ENCODE results near the gene NEUROG1.

Gene NEUROG1, protein sequence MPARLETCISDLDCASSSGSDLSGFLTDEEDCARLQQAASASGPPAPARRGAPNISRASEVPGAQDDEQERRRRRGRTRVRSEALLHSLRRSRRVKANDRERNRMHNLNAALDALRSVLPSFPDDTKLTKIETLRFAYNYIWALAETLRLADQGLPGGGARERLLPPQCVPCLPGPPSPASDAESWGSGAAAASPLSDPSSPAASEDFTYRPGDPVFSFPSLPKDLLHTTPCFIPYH

DNA sequence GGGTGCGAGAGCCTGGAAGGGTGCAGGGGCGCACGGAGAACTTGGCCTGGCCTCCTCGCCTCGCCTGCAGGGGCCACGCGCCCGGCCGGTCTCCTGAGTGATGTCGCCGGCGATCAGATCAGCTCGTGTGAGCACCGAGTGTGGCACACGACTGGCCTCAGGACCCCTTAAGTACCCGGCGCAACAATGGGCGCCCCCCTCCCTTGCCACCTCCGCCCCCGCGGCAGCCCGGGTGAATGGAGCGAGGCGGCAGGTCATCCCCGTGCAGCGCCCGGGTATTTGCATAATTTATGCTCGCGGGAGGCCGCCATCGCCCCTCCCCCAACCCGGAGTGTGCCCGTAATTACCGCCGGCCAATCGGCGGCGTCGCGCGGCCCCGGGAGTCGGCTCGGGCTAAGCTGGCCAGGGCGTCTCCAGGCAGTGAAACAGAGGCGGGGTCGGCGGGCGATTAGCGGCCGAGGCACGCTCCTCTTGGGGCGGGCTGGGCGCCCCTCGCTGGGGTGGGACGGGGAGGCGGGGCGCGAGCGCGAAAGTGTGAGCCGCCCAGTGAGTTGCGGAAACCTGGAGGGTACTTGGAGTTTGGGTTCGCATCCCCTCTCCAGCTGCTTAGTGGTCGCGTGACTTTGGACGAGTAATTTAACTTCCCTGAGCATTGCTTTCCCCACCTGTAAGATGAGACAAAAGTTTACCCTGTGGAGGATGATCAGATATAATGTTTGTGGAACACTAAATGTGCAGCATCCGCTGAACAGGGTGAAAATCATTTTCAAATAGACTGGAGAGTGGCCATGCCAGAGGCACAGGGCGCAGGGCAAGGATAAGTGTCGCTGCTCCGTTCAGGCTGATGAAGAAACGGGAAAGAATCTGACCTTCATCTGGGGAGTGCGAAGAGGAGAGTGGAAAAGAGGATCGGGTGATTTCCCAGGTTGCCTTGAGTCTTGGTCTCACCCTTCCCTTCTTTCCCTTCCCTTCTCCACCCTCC lies at the start of gene NEUROG1:
TSS of gene NEUROG1 (minus strand) at position 145 of the 982 bp plus-strand sequence. CDS start 274 bp downstream, outside the sequence.
- DNase-seq = no peak

DNA sequence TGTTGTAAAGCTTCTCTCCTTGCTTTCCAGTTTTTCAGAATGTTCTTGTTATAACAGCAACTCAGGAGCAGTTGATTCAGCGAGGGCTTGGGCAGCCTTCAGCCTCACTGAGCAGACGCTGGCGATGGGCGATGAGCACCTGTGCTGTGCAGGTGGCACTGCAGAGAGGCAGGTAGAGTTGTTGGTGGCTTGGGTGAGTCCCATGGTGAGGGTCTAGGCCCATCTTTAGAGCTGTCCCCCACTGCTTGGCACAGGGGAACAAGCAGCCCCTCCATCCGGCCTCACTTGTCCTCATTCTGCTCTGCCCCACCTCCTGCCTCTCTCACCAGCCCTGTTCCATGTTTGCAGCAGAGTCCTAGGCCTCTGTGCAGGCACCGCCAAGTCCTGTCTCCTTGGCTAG lies 49.2 kb upstream of the NEUROG1 start:
- no peak for DNase-seq

DNA sequence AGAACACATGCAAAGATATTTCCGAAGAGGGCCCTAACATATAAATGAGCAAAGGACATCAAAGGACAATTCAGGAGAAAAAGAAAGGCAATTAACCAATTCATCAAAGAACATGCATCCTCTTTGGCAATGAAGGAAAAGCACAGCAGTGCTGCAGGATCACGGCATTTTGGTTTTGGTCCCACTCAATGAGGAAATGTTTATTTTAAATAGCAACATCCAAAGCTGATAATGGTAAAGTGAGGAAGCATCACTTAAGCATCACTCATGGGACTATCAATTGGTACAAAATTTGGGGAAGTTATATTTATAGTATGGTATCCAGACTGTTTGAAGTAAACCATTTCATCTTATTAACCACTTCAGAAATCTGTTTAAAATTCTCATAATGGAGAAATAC lies 48.5 kb upstream of the NEUROG1 start:
- no peak for DNase-seq

DNA sequence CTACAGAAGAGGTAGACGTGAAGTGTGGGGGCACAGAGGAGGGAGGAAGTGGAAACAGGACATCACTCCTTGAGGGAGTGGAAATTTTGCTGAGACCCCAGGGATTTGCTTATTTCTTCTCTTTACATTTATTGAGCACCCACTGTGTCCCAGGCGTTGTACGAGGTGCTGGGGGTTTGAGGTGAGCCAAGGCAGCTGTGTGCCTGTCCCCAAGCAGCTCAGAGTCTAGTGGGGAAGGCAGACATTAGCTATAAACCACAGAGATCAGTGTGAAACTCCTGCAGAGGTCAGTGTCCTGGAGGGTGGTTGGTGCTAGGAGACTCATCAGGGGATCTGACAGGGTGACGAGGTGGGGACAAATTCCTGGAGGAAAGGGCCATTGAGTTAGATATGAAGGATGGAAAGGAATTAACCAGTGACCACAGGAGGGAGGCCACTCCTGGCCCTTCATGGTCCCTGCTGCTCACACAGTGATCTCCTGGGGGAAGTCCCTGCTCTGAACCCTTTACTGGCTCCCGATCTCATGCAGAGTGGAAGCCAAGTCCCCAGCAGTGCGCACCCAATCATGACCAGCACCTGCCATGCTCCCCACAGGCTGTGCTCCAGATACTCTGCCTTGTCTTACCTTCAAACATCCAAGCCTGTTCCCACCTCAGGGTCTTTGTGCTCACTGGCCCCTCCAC lies 46.5 kb upstream of the NEUROG1 start:
- DNase-seq = no peak

GRCh38 chr5:135578685-135579341 lies 43.0 kb upstream of the NEUROG1 start, which contains the start of gene CXCL14:
CXCL14 (minus strand) TSS chr5:135578991; CDS start chr5:135578778, 213 bp downstream.
- DNase-seq = peak; percentile 60

- no peak for DNase-seq
These were observed 42.5 kb upstream of the NEUROG1 start for GRCh38 chr5:135578305-135578684.

GRCh38 chr5:135577421-135577820 lies 41.7 kb upstream of the NEUROG1 start:
- no peak for DNase-seq

DNA sequence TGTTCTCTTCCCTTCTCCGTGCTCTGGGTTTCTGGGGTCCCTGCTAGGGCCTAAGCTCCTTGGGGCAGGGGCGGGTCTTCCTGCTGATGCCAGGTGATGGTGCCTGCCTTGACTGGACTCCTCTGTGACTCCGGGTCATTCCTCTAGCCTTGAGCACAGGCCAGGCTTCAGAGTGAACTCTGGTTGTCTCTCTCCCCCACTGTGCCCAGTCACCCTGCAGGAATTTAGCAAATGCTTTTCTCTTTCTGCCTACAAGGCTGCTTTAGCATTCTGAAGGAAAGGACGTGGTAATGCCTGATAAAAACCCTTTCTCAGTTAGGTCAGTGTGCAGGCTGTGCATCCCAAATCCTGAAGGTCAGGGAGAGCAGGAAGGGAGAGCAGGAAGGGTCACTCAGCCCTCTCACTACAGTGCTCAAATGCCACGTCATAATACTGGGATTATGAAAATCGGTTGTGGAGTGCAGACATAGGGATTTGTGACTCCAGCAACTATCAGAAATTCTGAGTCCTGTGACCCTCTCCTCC lies 40.4 kb upstream of the NEUROG1 start:
- DNase-seq = no peak

- no peak for DNase-seq
These were observed 38.7 kb upstream of the NEUROG1 start for GRCh38 chr5:135574493-135574892.

DNA sequence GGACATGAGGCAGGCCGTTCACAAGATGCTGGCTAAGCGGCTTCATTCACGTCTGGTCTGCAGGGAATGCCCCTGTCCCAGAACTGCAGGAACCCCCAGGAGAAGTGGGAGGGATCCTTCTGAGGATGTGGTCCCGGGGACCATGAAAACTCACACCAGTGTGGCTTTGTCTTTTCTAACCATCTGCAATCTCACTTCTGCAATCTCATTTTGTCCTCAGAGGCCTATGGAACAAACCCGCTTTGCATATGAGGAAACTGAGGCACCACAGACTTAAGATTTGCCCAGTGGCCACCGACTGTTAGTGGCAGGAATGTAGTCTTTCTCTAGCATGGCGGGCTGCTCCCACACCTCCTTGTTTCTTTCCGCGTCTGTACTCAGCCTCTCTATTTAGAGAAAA lies 36.1 kb upstream of the NEUROG1 start:
- DNase-seq = no peak

DNA sequence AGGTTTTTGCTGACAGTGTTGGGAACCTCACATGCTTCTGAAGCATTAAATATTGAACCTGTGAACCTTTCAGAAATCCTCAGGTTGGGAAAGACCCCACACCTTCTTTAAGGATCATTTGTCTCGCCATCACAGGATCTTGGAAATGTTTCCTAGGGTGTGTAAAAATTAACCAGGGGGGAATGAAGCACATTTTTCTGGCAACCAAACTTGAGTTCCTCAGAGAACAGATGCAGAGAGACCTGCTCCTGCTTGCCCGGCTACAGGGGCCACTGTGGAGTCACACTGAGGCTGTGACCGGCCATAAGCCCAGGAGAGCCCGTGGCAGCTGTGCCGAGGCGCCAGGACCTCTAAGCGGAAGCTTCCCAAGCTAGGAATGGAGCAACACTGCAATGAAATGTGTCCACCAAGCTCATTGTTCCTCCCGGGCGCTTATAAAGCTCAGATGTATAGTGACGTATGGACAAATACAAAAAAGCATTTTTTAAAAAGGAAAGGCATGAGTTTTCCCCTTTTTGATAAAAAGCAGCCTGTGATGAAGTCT lies 35.4 kb upstream of the NEUROG1 start:
- no peak for DNase-seq

DNA sequence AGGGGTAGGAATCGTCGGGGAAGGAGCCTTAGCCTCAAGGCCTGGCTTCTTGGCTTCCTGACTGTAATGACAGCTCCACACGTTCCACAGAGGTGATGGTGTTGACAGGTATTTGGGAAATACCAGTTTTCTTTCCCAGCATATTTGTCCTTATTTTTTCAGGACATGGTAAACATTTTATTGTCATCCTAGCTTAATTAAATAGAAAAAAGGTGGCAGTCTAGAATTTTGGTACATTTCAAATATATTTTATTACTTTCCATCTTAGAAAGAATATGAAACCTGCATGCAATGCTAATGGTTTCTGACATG lies 34.6 kb upstream of the NEUROG1 start:
- DNase-seq = no peak

GRCh38 chr5:135569755-135570452 lies 34.1 kb upstream of the NEUROG1 start:
- DNase-seq = peak; percentile 83

DNA sequence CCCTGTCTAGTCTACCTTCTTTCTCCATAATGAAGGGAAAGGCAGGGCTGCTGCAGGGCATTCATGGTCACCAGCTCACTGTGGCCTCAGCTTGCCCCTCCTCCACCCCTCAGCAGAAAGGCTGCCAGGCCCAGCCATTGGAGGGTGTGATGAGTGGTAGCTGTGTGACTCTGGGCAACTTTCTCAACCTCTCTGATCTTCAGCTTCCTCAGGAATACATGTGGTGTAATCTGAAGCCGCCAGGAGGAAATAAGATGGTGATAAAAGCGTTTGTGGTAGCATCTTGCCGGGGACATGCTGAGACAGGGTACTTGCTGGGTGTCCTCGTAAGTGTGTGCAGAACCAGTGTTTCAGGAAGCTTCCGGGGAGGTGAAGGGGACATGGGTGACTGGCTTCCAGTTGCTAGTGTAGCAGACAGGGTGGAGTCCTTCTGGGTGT lies 33.2 kb upstream of the NEUROG1 start:
- no peak for DNase-seq

DNA sequence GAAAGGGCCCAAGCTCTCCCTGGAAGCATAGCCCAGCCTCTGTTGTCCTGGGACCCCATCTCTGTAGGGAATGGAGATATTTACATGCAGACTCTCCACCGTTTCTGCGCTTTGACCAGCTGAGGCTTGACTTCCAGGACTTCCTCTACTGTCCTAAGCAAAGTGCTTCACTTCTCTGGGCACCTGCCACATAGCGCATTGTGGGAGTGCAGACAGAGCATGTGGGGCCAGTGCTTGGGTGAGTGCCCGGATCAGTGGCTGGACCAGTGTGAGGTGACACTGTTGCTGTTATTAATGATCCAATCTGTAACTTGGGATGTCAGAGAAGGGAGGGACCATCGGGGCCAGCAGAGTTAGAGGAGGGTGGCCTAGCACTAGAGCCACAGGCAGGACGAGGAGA lies 32.5 kb upstream of the NEUROG1 start:
- DNase-seq = no peak

DNA sequence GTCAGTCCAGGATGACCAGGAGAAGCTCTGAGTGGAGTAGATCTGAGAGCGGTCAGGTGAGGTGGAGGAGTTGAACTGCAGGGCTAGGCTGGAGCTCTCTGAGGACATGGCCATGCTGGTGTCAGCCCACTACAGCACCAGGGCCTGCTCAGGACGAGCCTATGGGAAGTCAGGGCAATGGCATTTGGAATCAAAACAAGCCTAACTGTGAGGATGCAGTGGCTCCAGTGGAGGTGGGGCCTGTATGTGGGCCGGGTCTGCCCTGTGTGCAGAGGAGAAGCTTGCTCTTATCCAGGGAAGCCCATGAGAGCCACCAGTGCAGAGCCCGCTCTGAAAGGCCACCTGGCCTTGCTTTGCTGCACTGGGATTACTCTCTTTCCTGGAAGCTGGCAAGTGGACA lies 31.9 kb upstream of the NEUROG1 start:
- no peak for DNase-seq

DNA sequence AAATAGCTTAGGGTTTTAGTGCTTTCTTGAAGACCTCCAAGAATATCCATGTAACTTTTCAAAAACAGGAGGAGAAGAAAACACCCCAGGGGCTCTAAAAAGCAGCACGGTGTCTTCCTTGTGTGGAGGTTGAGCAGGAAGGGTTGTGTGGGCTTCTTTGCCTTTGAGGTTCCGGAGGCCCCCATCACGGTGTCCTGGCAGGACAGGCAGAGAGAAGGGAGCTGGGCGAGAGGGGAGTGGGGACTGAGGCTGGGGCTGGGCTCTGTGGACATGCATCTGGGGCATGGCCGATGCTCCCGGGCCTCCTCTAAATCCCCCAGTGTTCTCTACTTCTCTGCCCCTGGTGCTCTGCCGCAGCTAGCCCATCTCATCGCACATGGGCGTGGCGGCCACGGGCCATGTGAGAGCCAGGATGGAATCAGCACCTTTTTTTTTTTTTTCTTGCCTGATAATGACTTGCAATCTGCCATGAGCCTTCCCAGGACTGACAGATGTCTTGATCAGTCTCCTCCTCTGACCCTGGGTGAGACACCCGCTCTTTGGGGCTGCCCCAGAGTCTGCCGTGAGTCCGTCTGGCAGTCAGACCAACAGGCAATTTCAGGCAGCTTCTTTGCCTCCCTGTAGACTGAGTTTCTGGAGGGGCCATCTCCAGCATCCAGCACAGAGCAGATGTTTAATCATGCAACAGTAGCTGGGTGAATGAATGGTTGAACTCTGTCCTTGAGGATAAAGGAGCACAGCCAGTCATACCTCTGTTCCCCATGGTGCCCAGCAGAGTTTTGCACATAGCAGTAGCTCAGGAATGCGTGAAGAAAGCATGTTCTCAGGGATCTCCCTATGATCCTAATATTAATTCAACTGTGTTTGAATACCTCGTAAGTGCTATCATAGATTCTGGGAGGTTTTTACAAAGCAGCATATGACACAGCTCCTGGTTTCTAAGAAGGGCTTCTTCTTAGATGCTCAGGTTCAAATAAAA lies 30.9 kb upstream of the NEUROG1 start:
- DNase-seq = no peak

GRCh38 chr5:135565725-135566421 lies 30.1 kb upstream of the NEUROG1 start:
- DNase-seq = peak; percentile 46

DNA sequence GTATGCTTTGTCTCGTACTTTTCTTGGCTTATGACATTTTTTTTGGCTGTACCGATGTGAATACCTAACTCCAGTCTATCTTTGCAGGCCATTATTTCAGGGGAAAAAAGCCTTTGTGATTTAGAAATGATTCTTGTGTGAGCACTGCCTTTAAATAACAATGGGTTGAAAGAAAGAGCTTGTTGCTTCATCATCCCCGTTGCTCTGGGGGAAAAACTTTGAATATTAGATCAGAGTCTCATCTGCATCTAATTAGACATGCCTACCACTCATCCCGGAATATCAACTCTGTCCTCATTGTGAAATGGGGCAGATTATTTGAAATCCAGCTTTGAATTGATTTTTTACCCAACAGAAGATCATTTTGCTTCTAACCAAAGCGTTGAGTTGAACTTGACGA lies 29.5 kb upstream of the NEUROG1 start:
- DNase-seq = no peak

DNA sequence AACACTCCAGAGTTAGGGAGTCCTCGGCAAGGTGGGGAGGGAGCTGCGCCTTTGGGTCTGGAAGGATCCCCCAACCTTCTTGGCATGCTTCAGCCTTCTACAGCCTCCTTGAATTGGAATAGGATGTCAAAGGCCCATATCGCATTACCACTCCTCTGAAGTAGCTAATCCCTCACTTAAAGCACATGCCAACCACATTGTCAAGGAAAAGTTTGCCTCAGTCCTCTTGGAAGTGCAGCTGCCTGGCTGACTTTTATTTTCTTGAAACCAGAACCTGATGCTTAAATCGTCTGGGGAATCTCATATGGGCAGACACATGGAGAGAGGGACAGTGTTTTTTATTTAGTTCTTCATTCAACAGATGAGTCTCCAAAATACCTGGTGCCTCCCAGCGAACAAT lies 28.6 kb upstream of the NEUROG1 start:
- no peak for DNase-seq
